Testis (tissue), 3 donors: ENCODE data around the gene MN1. TPM values are rescaled to one million over a fixed set of nuclear protein-coding genes. Genes with fewer than 3 reads are reported as not detected.

Source experiments
- DNase-seq: peaks from one replicate; pipeline ENCODE4 v3.0.0-alpha.2; 2019
- H3K27ac ChIP-seq, 2 donors: fragments of 200-600 bp; sonication (generic); one replicate each; pipeline ENCODE4 v1.5.1; 2019
- H3K27me3 ChIP-seq: fragments of 200-600 bp; sonication (generic); one replicate; pipeline ENCODE4 v1.5.1; 2019
- H3K36me3 ChIP-seq: fragments of 200-600 bp; sonication (generic); one replicate; pipeline ENCODE4 v1.5.1; 2017; ENCODE audit warnings: low read depth; ENCODE audit errors: missing control alignments
- H3K4me1 ChIP-seq: fragments of 200-600 bp; sonication (generic); one replicate; pipeline ENCODE4 v1.5.1; 2019
- H3K4me3 ChIP-seq, 2 donors: fragments of 200-600 bp; sonication (generic); one replicate each; pipeline ENCODE4 v1.5.1; 2017 to 2019
- H3K9me3 ChIP-seq: fragments of 200-600 bp; sonication (generic); one replicate; pipeline ENCODE4 v1.5.1; 2017
- POLR2A ChIP-seq: fragments of 450-650 bp; IDR thresholded peaks from one replicate; pipeline ENCODE4 v1.6.1; 2017; ENCODE audit warnings: antibody characterized with exemption, mild to moderate bottlenecking, moderate library complexity
- WGBS, 2 donors: methylation state at CpG; one replicate each; pipeline ENCODE4 v1.1.5; 2018; 5-methylcytosine and 5-hydroxymethylcytosine counted together
- intact Hi-C: fragments of 100-400 bp; cut with DNase I; formaldehyde crosslinking; loops from one replicate; pipeline ENCODE4 v1.15.1; 2023; ENCODE audit warnings: low total_unique reads
- polyA plus RNA-seq: library from polyadenylated mRNA; stranded (reverse); fragments of 350-450 nt; fragmentation: Illumina TruSeq; extraction: RNeasy Lipid Tissue Mini Kit (QIAGEN cat#74804); gene quantifications from one replicate; pipeline ENCODE4 v1.2.3, GENCODE V29; 2014; ENCODE audit warnings: low read depth, low replicate concordance; ENCODE audit not compliant: insufficient read depth
- total RNA-seq, 2 donors: library from RNA; depleted of rRNA; stranded (reverse); fragments of >200 nt; gene quantifications; one replicate each; pipeline ENCODE4 v1.2.3, GENCODE V29; 2016
- TF ChIP-seq, protein P1 (sequence below), 3 experiments: fragments of 450-650 bp in 2 of 3; fragments of 200-600 bp in 1 of 3; sonication (generic) in 1 of 3; IDR thresholded peaks; one replicate each; pipeline ENCODE4 v1.5.1; 2016 to 2019; ENCODE audit warnings: antibody characterized with exemption in 3 of 3, mild to moderate bottlenecking in 2 of 3, moderate library complexity in 1 of 3

The MN1 gene
- total and polyA plus RNA-seq, 3 donors from 2014 or later: 3.2 to 5.6 (median 4.3) TPM

DNA sequence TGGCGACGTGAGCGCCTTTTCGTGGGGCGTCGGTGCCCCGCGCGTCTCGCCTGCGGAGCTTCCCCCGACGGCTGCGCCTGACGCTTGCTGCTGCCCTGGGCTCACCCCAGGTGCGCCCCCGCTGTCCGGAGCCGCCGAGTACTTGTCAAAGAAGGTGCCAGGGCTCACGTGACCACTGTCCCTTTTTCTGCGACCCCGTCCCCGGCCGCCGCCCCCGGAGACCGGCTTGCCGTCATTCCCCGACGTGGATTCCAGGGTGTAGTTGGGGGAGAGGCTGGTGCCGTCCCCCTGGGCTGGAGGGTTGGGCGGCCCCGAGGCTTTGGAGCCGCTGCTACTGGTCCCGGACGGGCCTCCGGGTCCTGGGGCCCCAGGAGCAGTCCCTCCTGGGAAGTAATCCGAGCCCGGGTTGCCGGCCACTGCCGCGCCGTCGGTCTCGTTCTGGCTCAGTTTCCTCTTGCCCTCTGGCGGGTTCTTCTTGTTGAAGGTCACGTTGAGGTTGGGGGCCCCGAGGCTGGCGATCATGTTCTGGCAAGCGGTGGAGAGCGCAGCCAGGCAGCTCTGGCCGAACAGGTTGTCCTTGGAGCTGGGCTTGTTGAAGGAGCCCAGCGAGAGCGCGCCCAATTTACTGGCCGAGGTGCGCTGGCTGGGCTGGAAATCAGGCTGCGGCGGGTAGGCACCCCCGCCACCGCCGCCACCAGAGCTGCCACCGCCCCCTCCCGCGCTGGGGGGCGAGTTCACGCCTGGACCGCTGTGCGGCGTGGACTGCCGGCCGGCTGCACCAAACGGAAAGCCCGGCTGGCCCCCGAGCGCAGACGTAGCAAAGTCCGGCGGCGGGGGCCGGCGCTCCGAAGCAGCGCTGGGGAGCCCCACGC is 3.8 kb downstream of the MN1 start:
- Histone ChIP-seq H3K36me3 (no peaks in the 10 kb centered on the region), H3K4me3 (peak overlapping the region in 1 of 2 donors; percentile 43), H3K4me1 (peaks cover 18% of the 10 kb centered on the region), H3K27ac (no peak overlapping the region), H3K9me3 (no peaks in the 10 kb centered on the region), H3K27me3 (no peaks in the 10 kb centered on the region)
- intact Hi-C loops: no loop called here
- DNase-seq: no peak
- 56% methylated on average over 86 of the region's 86 CpGs; no CpG with 5 or more reads in 1 of the 2 donors for WGBS, 2 donors
- TF ChIP-seq, protein P1, sequence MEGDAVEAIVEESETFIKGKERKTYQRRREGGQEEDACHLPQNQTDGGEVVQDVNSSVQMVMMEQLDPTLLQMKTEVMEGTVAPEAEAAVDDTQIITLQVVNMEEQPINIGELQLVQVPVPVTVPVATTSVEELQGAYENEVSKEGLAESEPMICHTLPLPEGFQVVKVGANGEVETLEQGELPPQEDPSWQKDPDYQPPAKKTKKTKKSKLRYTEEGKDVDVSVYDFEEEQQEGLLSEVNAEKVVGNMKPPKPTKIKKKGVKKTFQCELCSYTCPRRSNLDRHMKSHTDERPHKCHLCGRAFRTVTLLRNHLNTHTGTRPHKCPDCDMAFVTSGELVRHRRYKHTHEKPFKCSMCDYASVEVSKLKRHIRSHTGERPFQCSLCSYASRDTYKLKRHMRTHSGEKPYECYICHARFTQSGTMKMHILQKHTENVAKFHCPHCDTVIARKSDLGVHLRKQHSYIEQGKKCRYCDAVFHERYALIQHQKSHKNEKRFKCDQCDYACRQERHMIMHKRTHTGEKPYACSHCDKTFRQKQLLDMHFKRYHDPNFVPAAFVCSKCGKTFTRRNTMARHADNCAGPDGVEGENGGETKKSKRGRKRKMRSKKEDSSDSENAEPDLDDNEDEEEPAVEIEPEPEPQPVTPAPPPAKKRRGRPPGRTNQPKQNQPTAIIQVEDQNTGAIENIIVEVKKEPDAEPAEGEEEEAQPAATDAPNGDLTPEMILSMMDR (IDR thresholded peaks at IDR 0.05): no peak
- no peak for TF ChIP-seq POLR2A

DNA sequence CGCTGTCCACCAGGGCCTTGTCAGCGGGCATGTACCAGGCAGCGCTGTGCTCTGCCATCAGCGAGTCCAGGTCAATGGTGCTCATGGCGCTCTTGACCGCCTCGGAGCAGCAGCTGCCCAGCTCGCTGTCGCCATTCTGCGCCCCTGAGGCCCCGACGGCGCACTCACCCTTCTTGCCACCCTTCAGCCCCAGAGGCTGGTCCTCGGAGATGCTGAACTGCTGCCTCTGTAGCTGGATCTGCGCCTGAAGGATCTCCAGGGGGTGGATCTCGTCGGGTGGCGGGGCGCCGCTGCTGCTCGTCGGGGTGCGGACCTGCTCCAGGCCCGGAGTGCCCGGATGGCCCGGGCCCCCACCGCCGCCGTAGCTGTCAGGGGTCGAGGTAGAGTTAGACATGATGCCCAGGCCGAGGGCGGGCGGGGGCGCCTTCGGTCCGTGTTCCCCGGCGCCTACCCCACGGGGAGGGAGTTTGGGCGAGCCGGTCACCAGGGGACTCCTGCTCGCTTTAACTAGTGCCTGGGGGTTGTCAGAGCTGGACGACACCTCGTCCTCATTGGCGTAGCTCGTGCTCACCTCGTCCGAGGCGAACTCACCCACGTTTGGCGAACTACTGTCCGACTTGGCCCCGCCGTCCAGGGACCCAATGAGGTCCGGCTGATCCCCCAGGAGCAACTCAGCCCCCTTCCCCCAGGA is 4.6 kb downstream of the MN1 start:
- intact Hi-C loops: no loop called here
- TF ChIP-seq POLR2A: no peak
- TF ChIP-seq, protein P1 (IDR thresholded peaks at IDR 0.05): no peak
- no peaks in the 10 kb centered on the region for H3K27me3 ChIP-seq
- no peak overlapping the region for H3K27ac ChIP-seq
- no peaks in the 10 kb centered on the region for H3K36me3 ChIP-seq
- DNase-seq: no peak
- H3K4me3 ChIP-seq: no peak overlapping the region
- 60 to 76% methylated on average over 6 to 55 of the region's 55 CpGs for WGBS, 2 donors
- no peaks in the 10 kb centered on the region for H3K9me3 ChIP-seq
- peaks cover 18% of the 10 kb centered on the region for H3K4me1 ChIP-seq

DNA sequence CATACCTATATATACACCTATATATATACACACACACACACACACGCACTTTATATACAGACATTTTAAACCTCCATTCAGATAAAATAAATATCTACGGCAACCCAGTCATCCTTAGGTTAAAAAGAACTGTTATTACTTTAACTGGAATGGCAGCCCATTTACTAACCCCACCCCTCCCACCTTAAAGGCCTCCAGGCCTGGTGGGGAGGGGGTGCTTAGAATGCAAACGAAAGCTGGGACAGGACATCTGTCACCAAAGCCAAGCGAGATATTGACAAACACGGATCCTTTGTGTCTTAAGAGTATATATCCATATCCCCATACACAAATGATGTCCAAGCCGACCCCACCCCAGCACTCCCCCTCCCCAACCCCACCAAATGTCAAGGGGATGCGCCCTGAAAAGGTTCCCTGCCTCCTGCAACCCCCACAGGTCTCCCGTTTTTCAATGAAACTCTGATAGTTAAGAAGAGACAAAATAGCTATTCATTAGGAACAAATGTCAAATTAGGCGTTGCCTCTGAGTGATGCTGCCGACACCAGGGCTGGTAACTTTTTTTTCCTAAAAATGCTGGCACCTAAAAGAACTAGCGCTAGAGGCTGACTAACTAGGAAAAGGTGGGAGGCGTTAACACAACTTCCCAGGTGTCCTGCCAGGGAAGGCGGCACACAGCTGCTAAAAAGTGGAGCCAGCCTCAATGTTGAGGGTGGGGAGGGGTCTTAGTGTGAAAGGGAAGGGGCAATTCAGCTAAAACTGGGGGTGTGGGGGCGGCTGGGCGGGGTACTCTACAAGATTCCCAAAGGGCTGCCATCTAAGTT is 5.6 kb downstream of the MN1 start:
- Histone ChIP-seq H3K27ac (no peak overlapping the region), H3K36me3 (no peaks in the 10 kb centered on the region), H3K4me1 (peaks cover 18% of the 10 kb centered on the region), H3K9me3 (no peaks in the 10 kb centered on the region), H3K4me3 (no peak overlapping the region), H3K27me3 (no peaks in the 10 kb centered on the region)
- no peak for DNase-seq
- intact Hi-C loops: no loop called here
- 57 to 59% methylated on average over 15 of the region's 15 CpGs for WGBS, 2 donors
- TF ChIP-seq POLR2A: no peak
- TF ChIP-seq, protein P1 (IDR thresholded peaks at IDR 0.05): no peak

- intact Hi-C loops: no loop called here
- WGBS, 2 donors: 90% methylated on average over 14 of the region's 14 CpGs
- H3K27me3 ChIP-seq: no peaks in the 10 kb centered on the region
- TF ChIP-seq, protein P1 (IDR thresholded peaks at IDR 0.05): no peak
- no peak for TF ChIP-seq POLR2A
- no peaks in the 10 kb centered on the region for H3K9me3 ChIP-seq
- no peak overlapping the region for H3K4me3 ChIP-seq
- H3K27ac ChIP-seq: no peak overlapping the region
- DNase-seq: no peak
- H3K36me3 ChIP-seq: no peaks in the 10 kb centered on the region
- peaks cover 13% of the 10 kb centered on the region for H3K4me1 ChIP-seq
Observed at GRCh38 chr22:27795053-27795452, 6.5 kb downstream of the MN1 start.
